Dedifferentiated amniotic fluid mesenchymal stem cell (primary cell): ENCODE data around the gene CAMSAP1.

Experiments used
- DNase-seq: peaks from one replicate; pipeline ENCODE4 v3.0.0-alpha.2; 2016; ENCODE audit errors: extremely low spot score

The CAMSAP1 gene

DNA sequence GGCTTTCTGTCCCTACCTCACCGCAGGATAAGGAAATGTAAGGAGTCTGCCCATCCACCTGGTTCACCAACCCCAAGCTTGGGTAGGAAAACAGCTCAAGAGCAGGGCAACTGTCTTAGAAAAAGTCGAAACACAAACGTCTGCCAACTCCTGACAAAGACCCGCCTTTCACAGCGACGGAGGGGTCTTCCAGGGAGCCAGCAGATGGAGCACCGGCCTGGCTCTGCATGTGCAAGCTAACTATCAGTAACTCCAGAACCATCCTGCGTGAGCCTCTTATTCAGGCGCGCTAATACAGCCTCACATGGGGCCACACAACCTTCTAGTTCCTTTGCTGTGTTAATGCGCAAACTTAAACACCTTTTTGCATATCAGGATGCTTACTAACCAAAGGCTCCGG is 26.9 kb downstream of the CAMSAP1 start:
- no peak for DNase-seq

DNA sequence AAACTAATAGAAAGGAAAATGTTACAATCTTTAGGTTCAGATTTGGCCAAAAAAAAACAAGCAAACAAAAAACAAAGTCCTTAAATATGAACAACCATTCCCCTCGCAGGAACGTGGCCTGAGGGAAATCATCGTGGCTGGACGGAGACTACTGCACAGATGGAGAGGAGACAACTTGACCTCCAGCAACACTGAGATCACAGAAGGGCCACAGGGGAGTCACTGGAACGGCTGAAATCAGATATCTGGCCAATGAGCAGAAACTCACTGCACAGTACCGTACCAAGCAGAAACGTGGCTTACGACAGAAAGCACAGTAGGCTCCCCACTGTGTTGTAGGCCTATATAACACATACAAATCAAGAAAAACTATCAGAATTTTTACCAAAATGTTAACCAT is 27.7 kb downstream of the CAMSAP1 start:
- DNase-seq, result no peak

DNA sequence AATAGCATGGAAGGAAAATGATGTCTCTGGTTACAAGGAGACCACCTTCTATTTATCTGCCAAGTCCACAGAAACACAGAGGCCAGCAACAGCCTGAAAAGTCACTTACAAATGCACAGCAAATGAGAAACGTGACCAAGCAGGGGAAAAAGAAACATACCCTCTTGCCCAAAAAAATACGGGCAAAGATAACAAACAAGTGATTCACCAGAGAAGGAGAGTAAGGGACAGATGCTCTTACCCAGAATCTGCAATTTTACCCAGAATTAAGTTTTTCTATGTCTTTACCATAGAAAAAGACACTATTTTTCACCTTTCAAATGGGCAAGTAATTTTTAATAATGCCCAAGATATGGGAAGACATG is 28.1 kb downstream of the CAMSAP1 start:
- DNase-seq, result no peak

DNA sequence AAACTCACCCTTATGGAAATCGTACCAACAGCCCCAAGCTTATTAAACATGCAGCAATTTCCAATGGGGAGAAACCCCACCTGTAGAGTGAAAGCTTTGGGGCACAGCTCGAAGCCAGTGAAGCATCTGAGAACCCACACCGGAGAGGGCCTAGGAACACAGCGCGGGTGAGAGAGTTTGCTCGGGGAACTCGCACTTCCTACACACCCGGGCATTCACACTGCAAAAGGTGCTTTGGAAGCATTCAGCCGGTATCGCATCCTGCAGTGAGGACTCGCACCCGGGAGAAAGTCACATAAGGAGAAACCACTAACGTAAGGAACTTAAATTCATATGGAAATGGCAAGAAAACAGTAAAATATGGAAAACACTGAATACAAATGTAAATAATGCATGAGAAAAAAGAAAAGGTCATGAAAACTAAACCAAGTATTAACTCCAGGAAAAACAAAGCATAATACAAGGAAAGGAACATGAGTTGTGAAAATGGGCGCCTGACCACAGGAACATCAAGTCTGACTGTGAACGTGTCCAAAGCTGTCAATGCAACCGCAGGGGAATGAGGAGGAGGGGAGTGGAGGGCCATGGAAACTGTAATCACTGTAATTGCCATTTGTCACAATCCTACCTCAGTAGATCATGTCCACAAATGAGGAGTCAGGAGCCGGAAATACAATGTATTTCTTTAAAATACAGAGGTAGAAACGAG is 28.7 kb downstream of the CAMSAP1 start:
- no peak for DNase-seq

DNA sequence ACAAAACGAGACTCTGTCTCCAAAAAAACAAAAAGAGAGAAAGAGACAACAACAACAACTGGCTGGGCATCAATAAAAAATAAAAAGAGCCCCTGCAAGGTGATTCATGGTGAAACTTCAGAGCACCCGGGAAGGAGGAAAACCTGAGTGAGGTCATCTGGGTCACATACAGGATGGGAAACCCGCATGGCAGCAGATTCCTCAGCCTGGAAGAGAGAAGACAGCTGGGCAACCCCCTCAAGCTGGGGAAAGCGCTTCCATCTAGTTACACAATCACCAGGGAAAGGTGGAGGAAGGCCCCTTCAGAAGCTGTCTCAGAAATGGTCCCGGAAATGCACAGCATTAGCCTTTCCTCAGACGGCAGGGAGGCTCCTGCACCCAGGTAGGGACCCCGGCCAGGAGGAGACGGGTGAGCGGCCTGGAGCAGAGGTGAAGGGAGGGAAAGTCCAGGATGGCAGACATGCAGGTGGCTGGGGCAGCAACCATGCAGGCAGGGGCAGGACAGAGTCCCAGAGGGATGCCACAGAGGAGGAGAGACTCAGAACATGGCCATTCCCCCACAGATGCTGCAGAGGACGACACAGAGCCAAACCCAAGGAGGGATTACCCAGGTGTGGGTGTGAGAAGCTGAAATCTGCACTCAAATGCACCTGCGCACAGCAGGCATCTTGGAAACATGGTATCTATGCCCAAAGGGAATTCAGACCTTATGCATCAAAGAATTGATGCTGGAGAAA is 29.4 kb downstream of the CAMSAP1 start:
- no peak for DNase-seq

DNA sequence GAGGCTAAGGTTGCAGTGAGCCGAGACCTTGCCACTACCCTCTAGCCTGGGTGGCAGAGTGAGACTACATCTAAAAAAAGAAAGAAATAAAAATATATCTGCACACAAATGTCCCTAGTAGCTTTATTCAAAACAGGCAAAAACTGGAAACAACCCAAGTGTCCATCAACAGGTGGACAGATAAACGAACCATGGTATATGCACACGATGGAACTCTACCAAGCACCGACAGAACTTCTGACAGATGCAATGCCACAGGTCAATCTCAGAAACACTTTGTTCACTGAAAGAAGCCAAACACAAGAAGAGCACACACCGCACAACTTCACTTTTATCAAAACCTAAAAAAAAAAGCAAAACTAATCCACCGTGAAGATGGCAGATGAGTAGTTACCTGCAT is 30.4 kb downstream of the CAMSAP1 start:
- no peak for DNase-seq

DNA sequence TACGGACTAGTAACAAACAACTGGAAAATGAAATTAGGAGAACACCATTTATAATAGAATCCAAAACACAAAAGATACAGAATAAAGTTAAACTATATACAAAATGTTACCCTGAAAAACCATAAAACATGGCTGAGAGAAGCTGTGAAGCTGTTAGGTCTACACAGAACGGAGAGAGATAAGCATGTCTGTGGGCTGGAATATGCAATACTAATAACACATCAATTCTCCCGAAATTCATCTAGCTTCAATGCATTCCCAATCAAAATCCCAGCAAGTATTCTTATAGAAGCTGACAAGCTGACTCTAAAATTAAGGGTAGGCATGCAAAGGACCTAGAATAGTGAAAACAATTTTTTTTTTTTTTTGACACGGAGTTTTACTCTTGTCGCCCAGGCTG is 32.5 kb downstream of the CAMSAP1 start:
- DNase-seq, result no peak

DNA sequence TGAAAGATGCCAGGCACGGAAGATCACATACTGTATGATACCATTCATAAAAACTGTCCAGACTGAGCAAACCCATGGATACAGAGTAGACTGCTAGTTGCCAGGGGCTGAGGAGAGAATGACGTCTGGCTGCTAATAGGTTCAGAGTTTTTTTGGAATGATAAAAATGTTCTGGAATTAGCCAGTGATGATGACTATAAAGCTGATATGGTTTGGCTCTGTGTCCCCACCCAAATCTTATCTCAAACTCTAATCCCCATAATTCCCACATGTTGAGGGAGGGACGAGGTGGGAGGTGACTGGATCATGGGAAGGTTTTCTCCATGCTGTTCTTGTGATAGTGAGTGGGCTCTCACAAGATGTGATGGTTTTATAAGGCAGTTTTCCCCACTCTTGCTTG is 37.4 kb downstream of the CAMSAP1 start:
- DNase-seq, result no peak

DNA sequence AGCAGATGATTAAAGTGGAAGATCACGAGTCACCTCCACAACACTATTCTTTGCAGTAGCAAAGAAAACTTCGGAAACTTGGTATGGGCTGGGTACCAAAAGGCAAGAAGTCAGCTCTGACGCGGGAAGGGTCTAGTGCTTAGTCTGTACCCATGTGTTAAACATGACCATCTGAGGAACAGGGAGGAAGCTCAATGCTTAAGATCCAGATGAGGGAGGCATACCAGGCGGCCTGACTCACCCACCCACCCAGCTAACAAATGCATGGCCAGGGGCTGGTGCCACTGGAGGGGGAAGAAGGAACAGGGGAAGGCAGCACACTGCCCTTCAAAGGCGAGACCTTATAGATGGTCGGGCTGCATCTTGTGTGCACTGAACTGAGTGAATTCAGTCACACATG is 41.8 kb downstream of the CAMSAP1 start:
- DNase-seq, result no peak

DNA sequence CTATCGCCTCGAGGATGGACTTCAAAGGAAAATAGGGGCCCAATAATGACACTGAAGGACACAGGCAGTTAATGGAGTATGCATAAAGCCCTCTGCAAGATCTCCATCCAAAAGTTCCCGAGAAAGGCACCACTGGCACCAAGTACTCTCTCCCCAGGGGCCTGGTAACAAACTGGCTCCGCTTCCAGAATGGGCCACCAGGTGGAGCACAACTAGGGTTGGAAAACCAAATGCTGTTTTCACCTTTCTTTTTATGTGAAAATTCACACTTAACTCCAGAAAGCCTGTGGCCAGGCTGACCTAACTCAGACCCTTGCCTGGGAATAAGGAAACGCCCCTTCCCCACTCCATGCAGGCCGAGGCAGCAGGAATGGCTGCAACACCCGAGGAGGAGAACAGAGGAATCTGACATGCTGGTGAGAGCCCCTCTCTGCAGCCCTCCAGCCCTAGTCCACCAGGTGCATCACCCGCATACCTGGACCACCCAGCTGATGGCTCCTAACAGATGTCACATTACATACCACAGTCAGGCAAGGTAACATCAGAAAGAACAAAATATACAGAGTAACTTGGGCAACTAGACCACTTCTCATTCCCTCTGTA is 42.8 kb downstream of the CAMSAP1 start:
- DNase-seq, result peak; percentile 49

DNA sequence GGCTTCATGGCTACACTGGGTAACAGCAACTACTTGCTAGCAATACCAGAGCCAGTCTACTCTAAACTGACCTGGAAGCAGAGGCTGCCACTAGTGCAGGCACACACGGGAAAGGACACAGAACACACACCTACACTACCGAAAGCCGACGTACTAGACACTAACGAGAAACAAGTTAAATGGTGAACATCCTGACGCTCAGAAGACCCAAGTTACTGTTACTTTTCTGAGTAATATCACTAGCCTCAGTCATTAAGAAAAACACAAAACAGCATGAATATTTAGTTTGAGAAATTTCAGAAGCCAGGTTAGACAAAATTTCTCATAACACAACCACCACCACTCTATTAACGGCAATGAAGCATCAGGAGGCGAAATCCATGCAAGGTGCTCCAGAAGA is 44.5 kb downstream of the CAMSAP1 start:
- DNase-seq, result no peak

DNA sequence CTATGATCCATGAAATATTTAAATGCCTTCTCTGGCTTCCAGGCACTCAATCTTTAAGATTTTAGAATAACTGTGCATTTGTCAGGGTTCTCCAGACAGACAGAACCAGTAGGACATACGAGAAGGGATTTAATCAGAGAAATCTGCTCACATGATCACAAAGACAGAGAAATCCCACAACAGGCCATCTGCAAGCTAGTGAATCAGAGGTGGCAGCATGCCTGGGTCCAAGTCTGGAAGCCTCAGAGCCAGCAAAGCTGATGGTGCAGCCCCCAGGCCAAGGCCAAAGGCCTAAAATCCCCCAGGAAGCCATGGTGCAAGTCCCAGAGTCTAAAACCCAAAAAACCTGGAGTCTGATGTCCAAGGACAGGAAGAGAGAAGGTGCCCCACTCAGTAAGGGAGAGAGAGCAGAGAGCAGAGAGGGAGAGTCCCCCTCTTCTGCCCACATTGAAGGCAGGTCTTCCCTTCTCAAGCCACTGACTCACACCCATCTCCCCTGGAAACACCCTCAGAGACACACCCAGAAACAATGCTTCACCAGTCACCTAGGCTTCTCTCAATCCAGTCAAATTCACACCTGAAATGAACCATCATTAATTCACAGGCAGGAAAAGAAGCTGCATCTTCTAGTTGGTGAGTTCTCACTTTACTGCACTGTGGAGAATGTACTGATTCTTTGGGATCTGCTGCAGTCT is 48.7 kb downstream of the CAMSAP1 start:
- DNase-seq, result no peak

DNA sequence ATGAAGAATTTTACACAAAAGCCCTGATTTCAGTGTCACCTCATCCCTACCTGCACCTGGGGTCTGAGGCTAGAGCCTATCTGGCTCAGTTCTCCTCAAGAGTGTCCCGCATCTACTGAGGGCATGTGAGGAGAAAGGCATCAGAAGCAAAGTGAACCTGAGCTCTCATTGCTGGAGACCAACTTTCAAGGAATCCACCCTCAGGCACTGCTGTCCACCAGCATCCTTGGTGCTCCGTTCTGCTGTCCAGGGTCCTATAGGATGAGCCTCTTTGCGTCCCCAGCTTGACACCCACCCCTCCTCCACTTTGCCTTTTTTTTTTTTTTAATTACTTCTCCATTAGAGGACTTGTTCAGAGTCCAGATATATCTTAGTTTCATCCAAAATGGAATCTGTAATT is 49.5 kb downstream of the CAMSAP1 start:
- no peak for DNase-seq

DNA sequence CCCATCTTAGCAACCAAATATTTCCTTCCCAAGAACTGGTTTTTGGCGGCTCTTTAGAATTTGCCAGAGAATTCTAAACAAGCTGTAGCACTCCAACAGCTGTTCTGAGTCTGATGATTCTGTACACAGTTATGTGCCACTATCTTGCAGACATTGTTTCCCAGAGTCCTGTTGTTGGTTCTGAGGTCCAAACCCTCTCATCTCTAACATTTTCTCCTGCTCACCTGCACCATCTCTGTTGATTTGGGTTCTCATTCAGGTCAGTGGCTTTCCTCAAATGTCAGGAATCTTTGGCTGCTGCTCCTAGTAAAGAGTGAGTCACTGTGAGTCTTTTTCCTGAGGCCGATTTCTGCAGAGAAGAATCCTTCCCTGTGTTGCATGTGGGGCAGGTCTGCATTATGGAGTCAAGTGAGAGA is 50.0 kb downstream of the CAMSAP1 start:
- DNase-seq, result no peak

DNA sequence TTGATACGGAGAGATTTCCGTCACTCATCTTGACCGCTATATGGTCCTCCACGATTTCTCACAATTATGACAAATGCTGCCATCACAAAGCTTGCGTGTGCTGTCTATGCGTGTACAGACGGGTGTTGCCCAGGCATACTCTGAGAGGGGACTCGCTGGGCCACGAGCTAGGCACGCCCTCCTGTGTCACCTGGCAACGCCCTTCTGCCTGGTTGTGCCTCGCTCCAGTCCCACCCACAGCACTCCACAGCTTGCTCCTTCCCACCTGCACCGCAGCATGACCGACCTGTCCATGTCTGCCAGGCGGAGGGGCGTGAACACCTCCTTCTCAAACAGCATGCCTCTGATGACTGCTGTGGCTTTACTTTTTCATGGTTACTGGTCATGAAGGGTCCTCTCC is 55.6 kb downstream of the CAMSAP1 start:
- no peak for DNase-seq

DNA sequence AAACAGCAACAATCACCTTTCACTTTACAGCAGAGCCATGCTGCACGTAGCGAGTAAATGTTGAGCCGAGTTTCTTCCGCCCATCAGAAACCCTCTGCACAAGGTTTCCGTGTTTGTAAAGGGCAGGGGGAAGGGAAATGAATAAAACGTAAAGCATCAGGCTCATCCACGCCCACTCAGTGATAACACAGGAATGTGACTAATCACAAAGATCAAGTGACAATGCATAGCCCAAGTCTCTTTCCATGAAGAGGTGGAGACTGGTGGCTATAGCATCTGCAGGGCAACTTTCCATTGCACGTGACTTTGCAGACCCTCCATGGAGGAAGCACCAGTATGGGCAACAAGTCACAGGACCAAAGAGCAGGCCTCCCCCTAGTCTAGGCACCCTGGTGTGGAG is 56.6 kb downstream of the CAMSAP1 start:
- DNase-seq, result no peak

DNA sequence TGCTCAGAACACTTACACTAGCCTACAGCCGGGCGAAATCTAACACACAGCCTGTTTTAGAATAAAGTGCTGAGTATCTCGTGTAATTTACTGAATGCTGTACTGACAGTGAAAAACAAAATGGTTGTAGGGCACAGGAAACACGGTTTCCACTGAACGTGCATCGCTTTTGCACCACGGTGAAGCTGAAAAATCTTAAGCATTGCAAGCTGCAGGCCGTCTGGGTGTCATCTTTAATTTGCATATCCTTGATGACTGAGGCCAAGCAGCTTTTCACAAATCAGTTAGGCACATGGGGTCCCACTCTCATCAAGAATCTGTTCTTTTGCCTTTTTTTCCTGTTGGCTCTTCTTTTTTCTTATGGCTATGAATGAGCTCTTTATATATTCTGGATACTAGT is 58.2 kb downstream of the CAMSAP1 start:
- no peak for DNase-seq

DNA sequence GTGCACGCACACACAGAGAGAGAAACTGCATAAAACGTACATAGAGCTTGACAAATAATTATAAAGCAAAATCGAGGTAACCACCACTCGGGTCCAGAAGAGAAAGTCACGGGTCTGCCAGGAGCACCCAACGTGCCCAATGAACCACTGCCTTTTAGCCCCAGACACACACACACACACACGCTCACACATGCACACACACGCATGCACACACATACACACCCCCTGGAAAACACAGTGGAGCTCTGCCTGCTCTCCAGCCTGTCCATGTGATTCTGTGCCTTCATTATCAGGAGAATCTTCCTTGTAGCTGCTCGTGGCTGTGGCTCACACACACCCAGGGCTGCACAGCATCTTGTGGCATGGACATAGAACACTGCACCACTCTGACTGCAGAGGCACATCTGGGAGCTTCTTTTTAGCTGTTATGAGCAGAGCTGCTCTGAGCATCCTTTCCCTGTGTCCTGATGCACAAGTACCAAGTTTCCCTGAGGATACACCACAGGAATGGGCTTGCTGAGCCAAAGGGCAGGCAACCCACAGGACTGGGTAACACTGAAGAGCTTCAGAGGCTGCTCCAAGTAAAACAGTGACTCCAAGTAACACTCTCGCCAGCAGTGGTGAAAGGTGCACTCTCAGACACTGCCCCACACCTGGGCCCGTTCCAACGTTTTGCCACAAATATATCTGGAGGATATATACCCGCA is 58.9 kb downstream of the CAMSAP1 start:
- DNase-seq, result no peak

DNA sequence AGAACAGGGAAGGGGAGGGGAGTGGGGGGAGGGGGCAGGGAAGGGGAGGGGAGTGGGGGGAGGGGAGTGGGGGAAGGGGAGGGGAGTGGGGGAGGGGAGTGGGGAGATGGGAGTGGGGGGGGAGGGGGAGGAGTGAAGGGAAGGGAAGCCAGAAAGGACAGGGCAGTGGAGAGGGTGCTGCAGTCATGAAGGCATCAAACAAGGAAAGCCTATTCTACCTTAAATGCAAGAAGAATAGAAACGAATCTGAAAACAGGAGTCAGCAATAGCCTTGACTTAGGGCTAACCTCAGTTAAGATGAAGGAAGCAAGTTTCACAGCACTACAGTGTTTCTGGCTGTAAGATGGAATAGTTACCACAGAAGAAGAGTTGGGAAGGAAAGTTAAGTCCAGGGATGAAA is 59.5 kb downstream of the CAMSAP1 start:
- DNase-seq, result no peak

DNA sequence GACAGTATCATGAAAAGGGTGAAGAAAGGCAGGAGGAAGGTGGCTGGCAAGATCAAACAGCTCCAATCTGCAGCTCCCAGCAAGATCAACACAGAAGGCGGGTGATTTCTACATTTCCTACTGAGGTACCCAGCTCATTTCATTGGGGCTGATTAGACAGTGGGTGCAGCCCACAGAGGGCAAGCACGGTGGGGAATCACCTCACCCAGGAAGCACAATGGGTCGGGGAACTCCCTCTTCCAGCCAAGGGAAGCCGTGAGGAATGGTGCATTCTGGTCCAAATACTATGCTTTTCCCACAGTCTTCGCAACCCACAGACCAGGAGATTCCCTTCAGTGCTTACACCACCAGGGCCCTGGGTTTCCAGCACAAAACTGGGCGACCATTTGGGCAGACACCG is 66.8 kb downstream of the CAMSAP1 start:
- DNase-seq, result no peak

DNA sequence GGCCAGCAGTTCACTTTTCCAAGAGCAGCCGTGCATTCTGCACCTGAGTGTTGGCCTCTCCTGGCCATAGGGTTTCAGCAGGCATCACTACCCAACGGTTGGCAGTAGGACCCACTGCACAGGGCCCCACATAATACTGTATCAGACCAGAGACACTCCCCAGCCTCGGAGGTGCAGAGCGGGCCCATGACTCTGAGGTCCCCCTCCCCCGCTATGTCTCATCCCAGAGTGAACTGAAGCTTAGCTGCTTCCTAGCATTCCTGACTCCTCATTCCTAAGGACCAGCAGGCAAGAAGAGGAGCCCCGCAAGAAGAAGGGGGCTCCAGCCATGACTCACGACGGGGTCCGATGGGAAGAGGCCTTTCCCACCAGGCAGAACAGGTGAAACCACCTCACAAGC is 67.2 kb downstream of the CAMSAP1 start:
- no peak for DNase-seq

DNA sequence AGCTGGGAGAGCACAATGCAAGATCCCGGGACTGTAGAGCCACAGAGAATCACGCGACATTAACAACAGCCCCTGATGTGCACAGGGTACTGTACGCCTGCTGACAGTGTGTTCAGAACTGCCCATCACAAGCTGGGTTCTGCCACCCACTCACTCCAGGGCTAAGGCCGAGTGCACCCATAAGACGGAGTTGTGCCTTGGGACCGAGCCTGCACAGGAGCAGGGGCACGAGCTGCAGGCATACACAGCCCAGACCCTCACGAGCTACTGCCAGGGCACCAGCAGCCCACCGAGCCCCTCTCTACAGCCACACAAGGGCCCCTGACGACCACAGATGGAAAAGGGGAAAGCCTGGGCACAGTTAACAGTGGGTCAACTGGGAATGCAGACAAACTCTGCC is 67.8 kb downstream of the CAMSAP1 start:
- no peak for DNase-seq
